H1 (cell line): Measurements from ENCODE around the gene RPTN. TPM values are rescaled to one million over a fixed set of nuclear protein-coding genes. Genes with fewer than 3 reads are reported as not detected.

Experiments
- CTCF ChIA-PET: fragments of 300-600 bp; sonication (Branson Sonifier 250); formaldehyde crosslinking; loops from one replicate; lab custom pipeline; 2021; ENCODE audit not compliant: partially characterized antibody; lab: Charles Lee
- POLR2A ChIA-PET: fragments of 300-600 bp; sonication (Branson Sonifier 250); formaldehyde crosslinking; loops from one replicate; lab custom pipeline; 2021; ENCODE audit warnings: inconsistent platforms; ENCODE audit not compliant: partially characterized antibody; lab: Charles Lee
- DNase-seq, 2 experiments: peaks; one replicate each; pipeline versions ENCODE4 v3.0.0 to v3.0.0-alpha.2; 2010 to 2022; ENCODE audit warnings: low spot score in 2 of 2, low read depth in 1 of 2, mixed read lengths in 1 of 2
- FAIRE-seq: peaks from 2 replicates; lab custom pipeline; 2011; peaks lifted over from hg19 to GRCh38; lab: Jason Lieb, UNC
- H2AFZ ChIP-seq: 2 replicates; pipeline ENCODE4 v1.8.1; 2012; ENCODE audit warnings: low read length, inconsistent platforms
- H2AK5ac ChIP-seq: 2 replicates; pipeline ENCODE4 v1.6.1; 2013; ENCODE audit warnings: low read depth, low read length
- H2BK120ac ChIP-seq: replicated peaks from 2 replicates; pipeline ENCODE3; 2013; ENCODE audit warnings: low read depth, low read length, inconsistent platforms
- H2BK12ac ChIP-seq: 2 replicates; pipeline ENCODE4 v1.6.1; 2013; ENCODE audit warnings: low read depth, low read length
- H2BK15ac ChIP-seq: 2 replicates; pipeline ENCODE4 v1.6.1; 2013; ENCODE audit warnings: low read length
- H2BK20ac ChIP-seq: 2 replicates; pipeline ENCODE4 v1.6.1; 2013; ENCODE audit warnings: low read length
- H2BK5ac ChIP-seq: 2 replicates; pipeline ENCODE4 v1.6.1; 2013; ENCODE audit warnings: low read depth, low read length
- H3K14ac ChIP-seq: 2 replicates; pipeline ENCODE4 v1.6.1; 2013; ENCODE audit warnings: inconsistent platforms; ENCODE audit not compliant: insufficient read length
- H3K18ac ChIP-seq: 2 replicates; pipeline ENCODE4 v1.6.1; 2013; ENCODE audit warnings: low read length; ENCODE audit errors: extremely low read depth
- H3K23ac ChIP-seq: 2 replicates; pipeline ENCODE4 v1.6.1; 2013; ENCODE audit warnings: inconsistent platforms; ENCODE audit not compliant: insufficient read length
- H3K23me2 ChIP-seq: 2 replicates; pipeline ENCODE4 v1.6.1; 2013; ENCODE audit warnings: low read depth, low read length
- H3K27ac ChIP-seq: 2 replicates; pipeline ENCODE4 v1.6.1; 2011; ENCODE audit warnings: low read depth, low read length, inconsistent platforms
- H3K27me3 ChIP-seq, 4 experiments: replicated peaks in 1 of 4; 1 replicate in 1 of 4; 2 replicates in 3 of 4; pipeline versions ENCODE4 v1.6.1 to v1.8.1; 2011 to 2013; ENCODE audit warnings: low read length in 3 of 4, mild to moderate bottlenecking in 3 of 4, inconsistent platforms in 2 of 4, mixed read lengths in 2 of 4, moderate library complexity in 1 of 4; ENCODE audit not compliant: control insufficient read depth in 3 of 4, insufficient read depth in 3 of 4; ENCODE audit errors: extremely low read depth in 1 of 4
- H3K36me3 ChIP-seq, 4 experiments: 2 replicates each; pipeline versions ENCODE4 v1.6.1 to v1.8.1; 2011 to 2013; ENCODE audit warnings: mild to moderate bottlenecking in 4 of 4, low read length in 3 of 4, moderate library complexity in 2 of 4, control low read depth in 1 of 4, inconsistent platforms in 1 of 4; ENCODE audit not compliant: insufficient read depth in 4 of 4, control insufficient read depth in 2 of 4
- H3K4ac ChIP-seq: replicated peaks from 2 replicates; pipeline ENCODE3; 2013; ENCODE audit warnings: low read length, low read depth, mixed read lengths, inconsistent platforms; ENCODE audit not compliant: insufficient read length
- H3K4me1 ChIP-seq, 4 experiments: replicated peaks in 1 of 4; 1 replicate in 1 of 4; 2 replicates in 3 of 4; pipeline versions ENCODE4 v1.6.1 to v1.8.1; 2011 to 2013; ENCODE audit warnings: low read length in 3 of 4, inconsistent platforms in 2 of 4, mixed read lengths in 1 of 4; ENCODE audit not compliant: insufficient read depth in 4 of 4, control insufficient read depth in 3 of 4
- H3K4me2 ChIP-seq, 2 experiments: 2 replicates each; pipeline versions ENCODE4 v1.6.1 to v1.8.1; 2011 to 2013; ENCODE audit warnings: low read depth in 2 of 2, low read length in 2 of 2, control low read depth in 1 of 2, inconsistent platforms in 1 of 2, mild to moderate bottlenecking in 1 of 2; ENCODE audit not compliant: insufficient read depth in 1 of 2
- H3K4me3 ChIP-seq, 4 experiments: fragments of 200-600, 300-600 bp in 1 of 4; sonication (generic), shearing (Covaris generic), sonication (Bioruptor Twin) in 1 of 4; 2 replicates each; pipeline versions ENCODE4 v1.5.1 to v1.8.1; 2011 to 2016; ENCODE audit warnings: low read length in 4 of 4, low read depth in 3 of 4, control low read depth in 2 of 4, inconsistent platforms in 2 of 4, mild to moderate bottlenecking in 2 of 4, mixed read lengths in 1 of 4, moderate library complexity in 1 of 4; ENCODE audit not compliant: insufficient read depth in 2 of 4; ENCODE audit errors: extremely low read depth in 1 of 4
- H3K56ac ChIP-seq: replicated peaks from 2 replicates; pipeline ENCODE3; 2013; ENCODE audit warnings: low read depth, mild to moderate bottlenecking, mixed read lengths, low read length, inconsistent platforms; ENCODE audit not compliant: insufficient read length
- H3K79me1 ChIP-seq: 2 replicates; pipeline ENCODE4 v1.6.1; 2013; ENCODE audit warnings: low read depth, low read length, control low read depth
- H3K79me2 ChIP-seq, 2 experiments: 2 replicates each; pipeline versions ENCODE4 v1.6.1 to v1.8.1; 2012 to 2013; ENCODE audit warnings: low read length in 2 of 2, mild to moderate bottlenecking in 2 of 2, inconsistent platforms in 1 of 2; ENCODE audit not compliant: insufficient read depth in 2 of 2, control insufficient read depth in 1 of 2
- H3K9ac ChIP-seq, 4 experiments: replicated peaks in 1 of 4; 1 replicate in 1 of 4; 2 replicates in 3 of 4; pipeline versions ENCODE4 v1.6.1 to v1.8.1; 2011 to 2013; ENCODE audit warnings: low read depth in 3 of 4, low read length in 3 of 4, control low read depth in 2 of 4, mild to moderate bottlenecking in 2 of 4, moderate library complexity in 2 of 4, inconsistent platforms in 1 of 4; ENCODE audit errors: extremely low read depth in 1 of 4
- H3K9me3 ChIP-seq, 2 experiments: 2 replicates each; pipeline versions ENCODE4 v1.6.1 to v1.8.1; 2012 to 2013; ENCODE audit warnings: mild to moderate bottlenecking in 2 of 2, moderate library complexity in 2 of 2, control low read depth in 1 of 2, inconsistent platforms in 1 of 2, low read depth in 1 of 2, low read length in 1 of 2, mixed read lengths in 1 of 2; ENCODE audit not compliant: insufficient read depth in 2 of 2
- H4K20me1 ChIP-seq, 2 experiments: replicated peaks in 1 of 2; 2 replicates each; pipeline versions ENCODE3 to v1.8.1; 2011 to 2013; ENCODE audit warnings: inconsistent platforms in 2 of 2, low read length in 2 of 2, mild to moderate bottlenecking in 1 of 2; ENCODE audit not compliant: insufficient read depth in 2 of 2, control insufficient read depth in 1 of 2
- H4K5ac ChIP-seq: 2 replicates; pipeline ENCODE4 v1.6.1; 2013; ENCODE audit warnings: low read length, low read depth, mixed read lengths, inconsistent platforms; ENCODE audit not compliant: insufficient read length
- H4K8ac ChIP-seq: 2 replicates; pipeline ENCODE4 v1.8.0; 2013; ENCODE audit warnings: mild to moderate bottlenecking, moderate library complexity, low read length, inconsistent platforms; ENCODE audit not compliant: insufficient read depth; ENCODE audit errors: extremely low read depth
- H4K91ac ChIP-seq: replicated peaks from 2 replicates; pipeline ENCODE3; 2013; ENCODE audit warnings: low read length, mixed read lengths, inconsistent platforms; ENCODE audit not compliant: insufficient read length
- ATF3 ChIP-seq: IDR thresholded peaks from 2 replicates; pipeline ENCODE4 v1.6.1; 2011; ENCODE audit warnings: low read depth, mild to moderate bottlenecking, low read length; ENCODE audit not compliant: insufficient read depth
- CTBP2 ChIP-seq: IDR thresholded peaks from 2 replicates; pipeline ENCODE4 v1.7.0; 2011; ENCODE audit warnings: borderline replicate concordance, mild to moderate bottlenecking, moderate library complexity, mixed read lengths, low read length; ENCODE audit not compliant: insufficient read depth, insufficient read length
- HDAC2 ChIP-seq, 2 experiments: fragments of 300-600 bp in 1 of 2; sonication (generic) in 1 of 2; IDR thresholded peaks; 2 replicates each; pipeline ENCODE4 v1.6.1; 2011 to 2012; ENCODE audit warnings: low read depth in 2 of 2, low read length in 2 of 2, mild to moderate bottlenecking in 2 of 2, moderate library complexity in 2 of 2, borderline replicate concordance in 1 of 2, inconsistent platforms in 1 of 2
- KDM4A ChIP-seq: IDR thresholded peaks from one replicate; pipeline ENCODE4 v1.7.1; 2012; ENCODE audit warnings: low read depth, mild to moderate bottlenecking, moderate library complexity, low read length, inconsistent platforms; ENCODE audit not compliant: severe bottlenecking
- KDM5A ChIP-seq: fragments of 200-600 bp; IDR thresholded peaks from 2 replicates; pipeline ENCODE4 v1.7.1; 2012; ENCODE audit warnings: mild to moderate bottlenecking, low read length, inconsistent platforms, mixed read lengths
- POU5F1 ChIP-seq: IDR thresholded peaks from 2 replicates; pipeline ENCODE4 v1.6.1; 2011; ENCODE audit warnings: low read depth, mild to moderate bottlenecking, low read length, moderate library complexity
- RXRA ChIP-seq: IDR thresholded peaks from 2 replicates; pipeline ENCODE4 v1.6.1; 2011; ENCODE audit warnings: low read depth, mild to moderate bottlenecking, low read length, moderate library complexity; ENCODE audit not compliant: insufficient read depth
- TCF12 ChIP-seq: IDR thresholded peaks from 2 replicates; pipeline ENCODE4 v1.6.1; 2011; ENCODE audit warnings: low read depth, mild to moderate bottlenecking, low read length
- WGBS, 2 experiments: shearing (Covaris generic) in 1 of 2; methylation state at CpG; one replicate each; pipeline versions ENCODE4 v1.1.6 to v1.1.7; 2013 to 2015; ENCODE audit warnings: low lambda C conversion rate in 2 of 2, mixed read lengths in 2 of 2, inconsistent platforms in 1 of 2, low coverage in 1 of 2, missing lambda C conversion rate in 1 of 2; ENCODE audit not compliant: insufficient replicate concordance in 2 of 2, insufficient coverage in 1 of 2, insufficient read length in 1 of 2; ENCODE audit errors: extremely low coverage in 1 of 2, missing lambda C conversion rate in 1 of 2; 5-methylcytosine and 5-hydroxymethylcytosine counted together
- polyA plus RNA-seq, 7 experiments: library from polyadenylated mRNA; depleted of rRNA in 3 of 7; stranded (reverse) in 5 of 7; unstranded in 2 of 7; fragments of >200 nt in 5 of 7; fragments of 200-250 nt in 2 of 7; gene quantifications; 1 replicate in 5 of 7; 2 replicates in 1 of 7; 4 replicates in 1 of 7; pipeline versions ENCODE4 v1.2.1 to v1.2.3, GENCODE V29; 2011 to 2013; ENCODE audit warnings: missing spikeins in 2 of 7, mixed read lengths in 2 of 7
- total RNA-seq: library from RNA; stranded (reverse); fragmentation: NEBNext Ultra II Directional; extraction: Animal tissue kit (Norgen Biotek cat#: 25700); gene quantifications from 2 replicates; pipeline ENCODE4 v1.2.1, GENCODE V29; 2021

RPTN gene
- total and polyA plus RNA-seq, 2 of the 8 experiments (the other 6 are each of a cell fraction or from before 2014, with no cell fraction given), result not detected

- Histone ChIP-seq H3K4me3 (no peak overlapping the region), H2BK20ac (no peak overlapping the region), H4K8ac (no peak overlapping the region), H3K4ac (no peak overlapping the region), H2AFZ (no peak overlapping the region), H4K5ac (no peak overlapping the region), H3K4me2 (no peak overlapping the region), H4K91ac (no peak overlapping the region), H2BK5ac (no peak overlapping the region), H2AK5ac (no peak overlapping the region), H3K27me3 (peaks cover 1 to 8% (median 5%) of the 10 kb centered on the region in 4 experiments; a peak in 6 of 7 replicates), H3K79me2 (no peaks in the 10 kb centered on the region), H3K18ac (no peak overlapping the region), H3K79me1 (no peaks in the 10 kb centered on the region), H4K20me1 (peaks cover 0 to 2% of the 10 kb centered on the region in 2 experiments), H3K14ac (no peak overlapping the region), H3K23me2 (0 out of 2 replicates have a peak, but pooled peaks cover 1% of the 10 kb centered on the region), H3K4me1 (no peaks in the 10 kb centered on the region), H3K23ac (no peak overlapping the region), H3K36me3 (no peaks in the 10 kb centered on the region), H2BK15ac (no peak overlapping the region), H3K9ac (no peak overlapping the region), H3K9me3 (peaks cover 25 to 31% of the 10 kb centered on the region in 2 experiments; a peak in 3 of 4 replicates), H2BK12ac (no peak overlapping the region), H3K56ac (no peak overlapping the region), H2BK120ac (no peak overlapping the region), H3K27ac (no peak overlapping the region)
- POLR2A ChIA-PET, result no interaction called here
- TF ChIP-seq ATF3 (no peak), KDM5A (no peak), RXRA (no peak), TCF12 (no peak), CTBP2 (no peak), HDAC2 (IDR thresholded peaks at IDR 0.05; ENCODE audit: borderline replicate concordance in 1 of 2, low read depth in 2 of 2, low read length in 2 of 2) (no peak), KDM4A (no peak), POU5F1 (no peak)
- 91% methylated on average over 1 of the region's 1 CpG; no CpG with 5 or more reads in 1 of the 2 experiments for WGBS, 2 experiments
- no peak for FAIRE-seq
- CTCF ChIA-PET, result interaction anchor here (1.4 kb wide), 1 partner anchor 66 kb away, joined by 3 read pairs; no protein-coding TSS in a partner anchor
- DNase-seq, result no peak
These were observed 40.1 kb downstream of the RPTN start for GRCh38 chr1:152118915-152119314.
